NCI-H510A (cell line): ENCODE data around the gene CD7.

Experiments used
- DNase-seq: peaks from one replicate; lab custom pipeline; 2025; lab: John Stamatoyannopoulos, UW

CD7 gene

GRCh38 chr17:82278786-82279391 lies 38.5 kb downstream of the CD7 start:
- no peak for DNase-seq

GRCh38 chr17:82278308-82278707 lies 39.1 kb downstream of the CD7 start:
- DNase-seq: no peak

GRCh38 chr17:82277851-82278250 lies 39.6 kb downstream of the CD7 start:
- no peak for DNase-seq

- no peak for DNase-seq
Observed at GRCh38 chr17:82276938-82277337, 40.5 kb downstream of the CD7 start.

DNA sequence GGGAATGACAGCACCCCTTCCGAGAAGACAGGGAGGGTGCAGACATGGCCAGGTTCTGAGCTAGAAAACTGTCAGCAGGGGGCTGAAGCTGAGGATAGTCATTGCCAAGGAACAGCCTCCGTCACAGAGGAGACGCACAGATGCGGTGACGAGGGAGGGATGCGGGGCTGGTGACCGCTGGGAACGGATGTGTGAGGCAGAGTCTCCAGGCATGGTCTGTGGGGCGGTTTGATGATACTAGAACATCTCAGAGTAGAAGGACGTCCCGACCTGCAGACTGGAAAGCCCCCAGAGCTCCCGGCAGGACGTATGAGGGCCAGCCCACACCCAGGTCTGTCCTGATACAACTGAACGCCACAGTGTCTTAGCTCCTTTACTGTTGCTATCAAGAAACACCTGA lies 42.1 kb downstream of the CD7 start:
- no peak for DNase-seq

DNA sequence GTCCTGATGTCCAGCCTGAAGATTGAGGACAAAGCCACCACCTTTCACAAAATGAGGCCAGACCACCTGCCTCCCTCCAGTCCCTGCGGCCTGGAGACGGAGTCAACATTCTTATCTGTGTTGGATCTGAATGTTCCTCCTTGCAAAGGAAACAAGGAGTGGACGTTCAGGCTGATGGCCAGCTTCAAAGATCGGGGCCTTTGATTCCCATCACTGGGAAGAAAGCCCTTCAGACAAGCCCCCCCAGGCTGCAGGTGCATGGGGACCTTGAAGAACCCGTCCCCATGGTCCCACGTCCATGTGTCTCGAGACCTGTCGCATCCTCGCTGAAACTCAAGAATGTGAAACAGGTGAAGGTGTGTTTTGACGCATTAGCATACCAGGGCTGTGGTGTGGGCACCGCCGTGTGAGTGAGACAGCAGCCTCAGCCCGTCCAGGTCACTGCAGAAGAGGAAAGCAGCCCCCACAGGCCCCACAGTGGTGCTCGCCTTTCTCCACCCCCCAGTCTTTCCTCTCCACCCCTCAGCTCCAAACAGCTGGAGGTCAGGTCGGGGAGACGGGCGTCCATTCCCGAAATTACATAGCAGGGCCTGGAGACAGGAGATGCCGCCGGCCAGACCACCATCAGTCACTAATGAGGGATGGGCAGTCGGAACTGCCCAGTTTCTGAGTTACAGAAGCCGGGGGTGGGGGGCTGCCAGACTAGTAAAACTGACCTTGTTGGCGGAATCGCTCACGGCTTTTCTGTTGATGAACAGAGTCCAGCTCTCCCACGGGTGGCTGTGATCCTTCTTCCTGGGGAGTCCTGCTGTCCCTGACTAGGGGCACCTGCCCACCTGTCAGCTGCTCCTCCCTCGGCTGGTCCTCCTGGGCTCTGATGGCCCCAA lies 43.0 kb downstream of the CD7 start:
- DNase-seq: no peak

GRCh38 chr17:82273327-82274133 lies 43.9 kb downstream of the CD7 start, which contains the start of gene CSNK1D:
CSNK1D (minus strand) TSS chr17:82273700; CDS start chr17:82273381, 319 bp downstream.
- peak; percentile 66 for DNase-seq

- DNase-seq: no peak
Observed at GRCh38 chr17:82272495-82273326, 44.7 kb downstream of the CD7 start.

GRCh38 chr17:82271401-82271800 lies 46.0 kb downstream of the CD7 start:
- no peak for DNase-seq

GRCh38 chr17:82270651-82271050 lies 46.8 kb downstream of the CD7 start:
- DNase-seq: no peak

- no peak for DNase-seq
Observed at GRCh38 chr17:82269882-82270500, 47.4 kb downstream of the CD7 start.

- no peak for DNase-seq
Observed at GRCh38 chr17:82269138-82269881, 48.1 kb downstream of the CD7 start.

DNA sequence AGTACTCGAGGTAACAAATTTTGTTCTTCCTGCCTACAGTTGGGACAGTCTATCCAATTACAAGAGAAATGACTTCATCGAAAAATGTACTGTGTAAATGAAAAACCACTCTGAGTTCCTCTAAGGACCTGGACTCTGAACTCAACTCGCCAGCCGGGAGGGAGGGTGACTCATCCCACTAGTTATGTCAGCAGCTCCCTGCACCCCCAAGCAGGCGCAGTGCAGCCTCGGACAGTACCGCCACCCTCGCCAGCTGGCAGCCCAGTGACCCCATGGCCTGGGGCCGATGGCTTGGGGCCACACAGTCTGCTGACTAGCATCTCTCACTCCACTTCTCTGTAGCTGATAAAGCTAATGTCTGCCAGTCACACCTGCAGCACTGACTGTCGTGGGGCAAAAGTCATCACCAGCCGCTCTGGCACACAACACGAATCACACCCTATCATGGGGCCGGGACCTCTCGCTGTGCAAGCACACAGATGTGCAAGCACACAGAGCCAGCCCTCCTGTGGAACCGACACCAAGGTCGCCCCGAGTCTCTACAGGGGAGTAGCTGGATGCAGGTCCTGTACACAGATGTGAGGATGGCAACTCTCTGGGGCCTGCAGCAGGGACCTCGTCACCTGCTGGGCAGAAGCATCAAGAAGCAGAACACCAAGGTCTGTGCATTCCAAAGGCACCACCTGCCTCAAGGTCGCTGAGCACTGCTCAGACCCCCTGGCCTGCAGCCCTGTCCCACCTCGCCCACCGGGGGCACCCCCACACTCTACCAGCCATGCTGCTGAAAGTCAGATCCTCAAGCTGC lies 49.6 kb downstream of the CD7 start:
- DNase-seq: no peak

GRCh38 chr17:82266142-82266541 lies 51.3 kb downstream of the CD7 start:
- DNase-seq: no peak
